IMR-90 (cell line): ENCODE results near the gene MUC5AC. TPM values are rescaled to one million over a fixed set of nuclear protein-coding genes. Genes with fewer than 3 reads are reported as not detected.

Experiments
- ATAC-seq: fragments of 200-7000 bp; cut with Tn5 transposase; 2 replicates; pipeline ENCODE4 v1.9.1; 2020; ENCODE audit warnings: low read depth, mild to moderate bottlenecking, moderate library complexity
- BruUV-seq: library from RNA; stranded (reverse); fragments of 400-500 nt; replicated peaks from 2 replicates; lab custom pipeline; 2021; lab: Mats Ljungman, UMichigan
- CTCF ChIA-PET: fragments of 300-600 bp; formaldehyde crosslinking; extraction: SDS; loops from one replicate; lab custom pipeline; 2021; ENCODE audit warnings: antibody characterized with exemption; lab: Yijun Ruan, JAX
- POLR2A ChIA-PET: fragments of 300-600 bp; sonication (Branson Sonifier 250); formaldehyde crosslinking; loops from one replicate; lab custom pipeline; 2022; ENCODE audit warnings: antibody characterized with exemption; ENCODE audit not compliant: unreplicated experiment; lab: Charles Lee
- DNase-seq: peaks from one replicate; pipeline ENCODE4 v3.0.0; 2013
- H2AFZ ChIP-seq: replicated peaks from 2 replicates; pipeline ENCODE3; 2013; ENCODE audit warnings: low read length, mild to moderate bottlenecking; ENCODE audit not compliant: poor library complexity
- H2AK5ac ChIP-seq: 2 replicates; pipeline ENCODE4 v1.6.1; 2013; ENCODE audit warnings: low read depth, low read length, inconsistent platforms
- H2AK9ac ChIP-seq: replicated peaks from 2 replicates; pipeline ENCODE3; 2013; ENCODE audit warnings: mild to moderate bottlenecking, low read depth, low read length, moderate library complexity; ENCODE audit not compliant: poor library complexity
- H2BK120ac ChIP-seq: 2 replicates; pipeline ENCODE4 v1.6.1; 2013; ENCODE audit warnings: low read depth, low read length, inconsistent platforms
- H2BK15ac ChIP-seq: 3 replicates; pipeline ENCODE4 v1.6.1; 2013; ENCODE audit warnings: low read depth, low read length, inconsistent platforms
- H2BK20ac ChIP-seq: 2 replicates; pipeline ENCODE4 v1.6.1; 2013; ENCODE audit warnings: low read depth, mild to moderate bottlenecking, inconsistent platforms, low read length, moderate library complexity
- H2BK5ac ChIP-seq: 2 replicates; pipeline ENCODE4 v1.6.1; 2013; ENCODE audit warnings: mild to moderate bottlenecking, low read depth, low read length, inconsistent platforms; ENCODE audit not compliant: poor library complexity, severe bottlenecking
- H3K14ac ChIP-seq: replicated peaks from 2 replicates; pipeline ENCODE4 v1.6.1; 2013; ENCODE audit warnings: low read depth, low read length, inconsistent platforms
- H3K18ac ChIP-seq: 2 replicates; pipeline ENCODE4 v1.6.1; 2013; ENCODE audit warnings: low read depth, low read length, control low read depth
- H3K23ac ChIP-seq: 2 replicates; pipeline ENCODE4 v1.6.1; 2013; ENCODE audit warnings: low read depth, low read length, inconsistent platforms
- H3K27ac ChIP-seq: 2 replicates; pipeline ENCODE4 v1.5.1; 2013; ENCODE audit warnings: mild to moderate bottlenecking, control low read depth, low read length; ENCODE audit not compliant: insufficient read depth
- H3K27me3 ChIP-seq: 2 replicates; pipeline ENCODE4 v1.6.1; 2013; ENCODE audit warnings: low read length; ENCODE audit not compliant: control insufficient read depth, insufficient read depth
- H3K36me3 ChIP-seq: 2 replicates; pipeline ENCODE4 v1.6.1; 2013; ENCODE audit warnings: low read length, mixed read lengths; ENCODE audit not compliant: control insufficient read depth, insufficient read depth
- H3K4ac ChIP-seq: 2 replicates; pipeline ENCODE4 v1.6.1; 2013; ENCODE audit warnings: low read depth, low read length, inconsistent platforms
- H3K4me1 ChIP-seq: 2 replicates; pipeline ENCODE4 v1.6.1; 2013; ENCODE audit warnings: low read length, mixed read lengths; ENCODE audit not compliant: control insufficient read depth, insufficient read depth
- H3K4me2 ChIP-seq: 2 replicates; pipeline ENCODE4 v1.6.1; 2013; ENCODE audit warnings: low read depth, mild to moderate bottlenecking, control low read depth, low read length, moderate library complexity
- H3K4me3 ChIP-seq: 2 replicates; pipeline ENCODE4 v1.5.1; 2013; ENCODE audit warnings: low read depth, mild to moderate bottlenecking, control low read depth, low read length, moderate library complexity; ENCODE audit not compliant: insufficient read depth
- H3K56ac ChIP-seq: 2 replicates; pipeline ENCODE4 v1.6.1; 2013; ENCODE audit warnings: low read length, inconsistent platforms; ENCODE audit not compliant: insufficient read depth; ENCODE audit errors: extremely low read depth
- H3K79me1 ChIP-seq, 2 experiments: 2 replicates each; pipeline ENCODE4 v1.6.1; 2013; ENCODE audit warnings: low read length in 2 of 2, inconsistent platforms in 1 of 2, low read depth in 1 of 2
- H3K9ac ChIP-seq: 2 replicates; pipeline ENCODE4 v1.6.1; 2013; ENCODE audit warnings: low read depth, low read length, control low read depth
- H3K9me1 ChIP-seq: 2 replicates; pipeline ENCODE4 v1.6.1; 2013; ENCODE audit warnings: low read length, inconsistent platforms; ENCODE audit not compliant: insufficient read depth
- H3K9me3 ChIP-seq: 2 replicates; pipeline ENCODE4 v1.6.1; 2013; ENCODE audit warnings: low read length; ENCODE audit not compliant: control insufficient read depth, insufficient read depth
- H4K20me1 ChIP-seq: 2 replicates; pipeline ENCODE4 v1.6.1; 2013; ENCODE audit warnings: low read length, inconsistent platforms; ENCODE audit not compliant: insufficient read depth
- H4K5ac ChIP-seq: 2 replicates; pipeline ENCODE4 v1.6.1; 2013; ENCODE audit warnings: mild to moderate bottlenecking, low read depth, low read length, control low read depth
- H4K8ac ChIP-seq, 2 experiments: 2 replicates each; pipeline ENCODE4 v1.6.1; 2013; ENCODE audit warnings: low read depth in 2 of 2, low read length in 2 of 2, control low read depth in 1 of 2, inconsistent platforms in 1 of 2
- H4K91ac ChIP-seq: 2 replicates; pipeline ENCODE4 v1.6.1; 2013; ENCODE audit warnings: low read depth, low read length, inconsistent platforms; ENCODE audit not compliant: insufficient read depth
- CEBPB ChIP-seq: IDR thresholded peaks from 2 replicates; pipeline ENCODE4 v1.6.1; 2012; ENCODE audit warnings: low read depth, low read length, improper control_type of control experiment
- CHD1 ChIP-seq: IDR thresholded peaks from 2 replicates; pipeline ENCODE4 v1.6.1; 2012; ENCODE audit warnings: low read depth, low read length, improper control_type of control experiment
- CTCF ChIP-seq: conservative IDR thresholded peaks from 2 replicates; pipeline ENCODE4 v1.5.1; 2012; ENCODE audit warnings: mild to moderate bottlenecking, low read depth, low read length, improper control_type of control experiment
- ELK1 ChIP-seq: fragments of 150-350 bp; IDR thresholded peaks from 2 replicates; pipeline ENCODE4 v1.6.1; 2016; ENCODE audit warnings: low read depth, mild to moderate bottlenecking, low read length, moderate library complexity, borderline replicate concordance
- FOS ChIP-seq: fragments of 150-350 bp; IDR thresholded peaks from 2 replicates; pipeline ENCODE4 v1.6.1; 2016; ENCODE audit warnings: low read depth, low read length
- MAFK ChIP-seq: IDR thresholded peaks from 2 replicates; pipeline ENCODE4 v1.6.1; 2012; ENCODE audit warnings: low read depth, low read length, improper control_type of control experiment
- MXI1 ChIP-seq: IDR thresholded peaks from 2 replicates; pipeline ENCODE4 v1.6.1; 2012; ENCODE audit warnings: low read depth, mild to moderate bottlenecking, low read length, moderate library complexity, borderline replicate concordance
- NFE2L2 ChIP-seq: fragments of 150-350 bp; IDR thresholded peaks from 2 replicates; pipeline ENCODE4 v1.6.1; 2016; ENCODE audit warnings: low read depth, mild to moderate bottlenecking, low read length
- POLR2A ChIP-seq: IDR thresholded peaks from 2 replicates; pipeline ENCODE4 v1.6.1; 2012; ENCODE audit warnings: mild to moderate bottlenecking, low read depth, low read length
- RCOR1 ChIP-seq: IDR thresholded peaks from 2 replicates; pipeline ENCODE4 v1.6.1; 2012; ENCODE audit warnings: mild to moderate bottlenecking, low read length, improper control_type of control experiment; ENCODE audit not compliant: insufficient replicate concordance
- WGBS, 2 experiments: methylation state at CpG; one replicate each; pipeline versions ENCODE4 v1.1.5 to v1.1.7; 2013; ENCODE audit warnings: missing lambda C conversion rate in 2 of 2; ENCODE audit not compliant: insufficient read length in 1 of 2; ENCODE audit errors: extremely low coverage in 2 of 2; 5-methylcytosine and 5-hydroxymethylcytosine counted together
- dilution Hi-C: fragments of 300-500 bp; cut with HindIII; formaldehyde crosslinking; loops from one replicate; pipeline ENCODE4 v1.14.3; 2018; ENCODE audit warnings: low sequenced_read_pairs; ENCODE audit not compliant: unreplicated experiment
- in situ Hi-C: fragments of 300-500 bp; cut with MboI; formaldehyde crosslinking; loops from 3 replicates; pipeline ENCODE4 v1.14.3; 2019; ENCODE audit warnings: low sequenced_read_pairs, inconsistent platforms, mixed read lengths
- intact Hi-C: fragments of 100-400 bp; cut with micrococcal nuclease; formaldehyde crosslinking; loops from 2 replicates; pipeline ENCODE4 v1.10.0; 2022
- polyA plus RNA-seq, 3 experiments: library from polyadenylated mRNA; depleted of rRNA; stranded (reverse); fragments of >200 nt; gene quantifications; 2 replicates each; pipeline ENCODE4 v1.2.3, GENCODE V29; 2012; ENCODE audit warnings: low replicate concordance in 1 of 3
- total RNA-seq: library from RNA; depleted of rRNA; stranded (reverse); fragments of >200 nt; gene quantifications from 2 replicates; pipeline ENCODE4 v1.2.3, GENCODE V29; 2012

The MUC5AC gene
- total and polyA plus RNA-seq, 2 of the 4 experiments (the other 2 are of a cell fraction), result 0.02 TPM; not detected in 1

- Histone ChIP-seq H2BK15ac (no peak overlapping the region), H2BK120ac (no peak overlapping the region), H3K36me3 (no peaks in the 10 kb centered on the region), H2AFZ (no peak overlapping the region), H3K4me1 (no peaks in the 10 kb centered on the region), H3K18ac (no peak overlapping the region), H3K9me1 (no peaks in the 10 kb centered on the region), H3K4ac (no peak overlapping the region), H2BK5ac (no peak overlapping the region), H3K4me3 (no peak overlapping the region), H3K23ac (no peak overlapping the region), H3K56ac (no peak overlapping the region), H3K27me3 (no peaks in the 10 kb centered on the region; the same call in 1 of the 2 replicates), H3K9me3 (peaks cover 10% of the 10 kb centered on the region; the same call in 1 of the 2 replicates), H4K91ac (no peak overlapping the region), H3K4me2 (no peak overlapping the region), H4K5ac (no peak overlapping the region), H2AK9ac (no peak overlapping the region), H2BK20ac (no peak overlapping the region), H2AK5ac (no peak overlapping the region), H4K8ac (no peak overlapping the region), H3K79me1 (no peaks in the 10 kb centered on the region), H4K20me1 (no peaks in the 10 kb centered on the region), H3K14ac (no peak overlapping the region), H3K9ac (no peak overlapping the region), H3K27ac (no peak overlapping the region)
- WGBS, 2 experiments, result 68% methylated on average over 11 of the region's 17 CpGs; no CpG with 5 or more reads in 1 of the 2 experiments
- POLR2A ChIA-PET, result no interaction called here
- DNase-seq, result no peak
- CTCF ChIA-PET, result no interaction called here
- intact Hi-C loops, result no loop called here
- in situ Hi-C loops, result no loop called here
- no peak for ATAC-seq
- no TSS peak for BruUV-seq
- TF ChIP-seq ELK1, result no peak
- no peak for TF ChIP-seq RCOR1
- TF ChIP-seq MAFK, result no peak
- no peak for TF ChIP-seq NFE2L2
- no peak for TF ChIP-seq POLR2A
- TF ChIP-seq FOS, result no peak
- no peak for TF ChIP-seq CEBPB
- no peak for TF ChIP-seq CTCF
- TF ChIP-seq MXI1, result no peak
- TF ChIP-seq CHD1, result no peak
- dilution Hi-C loops, result no loop called here
Measured at GRCh38 chr11:1192741-1193325, 35.1 kb downstream of the MUC5AC start.
